ENCODE results near the gene CHD6. TPM values are rescaled to one million over a fixed set of nuclear protein-coding genes. Genes with fewer than 3 reads are reported as not detected.

CHD6 gene
- total and polyA plus RNA-seq, 4 donors: 3.3 to 23.4 (median 18.2) TPM

DNA sequence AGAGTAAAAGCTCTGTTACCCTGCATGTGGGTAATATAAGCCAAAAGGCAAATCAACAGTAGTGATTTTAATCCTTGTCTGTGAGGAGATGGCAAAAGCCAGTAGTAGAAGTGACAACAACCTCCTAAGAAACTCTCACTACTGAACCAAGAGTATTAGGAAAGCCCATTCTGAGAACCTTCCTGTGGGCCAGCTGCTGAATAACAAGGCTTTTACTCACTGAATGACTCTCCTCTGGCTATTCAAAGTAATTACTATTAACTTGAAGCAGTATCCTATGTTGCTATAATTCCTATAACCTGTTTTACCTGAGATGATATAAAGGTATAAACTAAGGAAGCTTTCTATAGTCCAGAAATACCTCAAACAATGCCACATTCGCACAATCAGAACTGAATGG, 55.1 kb downstream of the CHD6 start:
- H3K4me3 ChIP-seq (ENCODE audit: low read depth in 1 of 3, low read length in 3 of 3): no peak overlapping the region
- TF ChIP-seq TAF1 (conservative IDR thresholded peaks at IDR 0.05) (no peak), YY1 (IDR thresholded peaks at IDR 0.05) (no peak), HNF4G (IDR thresholded peaks at IDR 0.05) (no peak), HNF4A (conservative IDR thresholded peaks at IDR 0.05) (no peak), FOXA1 (IDR thresholded peaks at IDR 0.05) (no peak), SP1 (IDR thresholded peaks at IDR 0.05) (no peak), NR2F2 (IDR thresholded peaks at IDR 0.05) (no peak), RAD21 (IDR thresholded peaks at IDR 0.05) (no peak), EGR1 (IDR thresholded peaks at IDR 0.05; ENCODE audit: low read depth in 2 of 2) (no peak)
- TF ChIP-seq, protein P1, sequence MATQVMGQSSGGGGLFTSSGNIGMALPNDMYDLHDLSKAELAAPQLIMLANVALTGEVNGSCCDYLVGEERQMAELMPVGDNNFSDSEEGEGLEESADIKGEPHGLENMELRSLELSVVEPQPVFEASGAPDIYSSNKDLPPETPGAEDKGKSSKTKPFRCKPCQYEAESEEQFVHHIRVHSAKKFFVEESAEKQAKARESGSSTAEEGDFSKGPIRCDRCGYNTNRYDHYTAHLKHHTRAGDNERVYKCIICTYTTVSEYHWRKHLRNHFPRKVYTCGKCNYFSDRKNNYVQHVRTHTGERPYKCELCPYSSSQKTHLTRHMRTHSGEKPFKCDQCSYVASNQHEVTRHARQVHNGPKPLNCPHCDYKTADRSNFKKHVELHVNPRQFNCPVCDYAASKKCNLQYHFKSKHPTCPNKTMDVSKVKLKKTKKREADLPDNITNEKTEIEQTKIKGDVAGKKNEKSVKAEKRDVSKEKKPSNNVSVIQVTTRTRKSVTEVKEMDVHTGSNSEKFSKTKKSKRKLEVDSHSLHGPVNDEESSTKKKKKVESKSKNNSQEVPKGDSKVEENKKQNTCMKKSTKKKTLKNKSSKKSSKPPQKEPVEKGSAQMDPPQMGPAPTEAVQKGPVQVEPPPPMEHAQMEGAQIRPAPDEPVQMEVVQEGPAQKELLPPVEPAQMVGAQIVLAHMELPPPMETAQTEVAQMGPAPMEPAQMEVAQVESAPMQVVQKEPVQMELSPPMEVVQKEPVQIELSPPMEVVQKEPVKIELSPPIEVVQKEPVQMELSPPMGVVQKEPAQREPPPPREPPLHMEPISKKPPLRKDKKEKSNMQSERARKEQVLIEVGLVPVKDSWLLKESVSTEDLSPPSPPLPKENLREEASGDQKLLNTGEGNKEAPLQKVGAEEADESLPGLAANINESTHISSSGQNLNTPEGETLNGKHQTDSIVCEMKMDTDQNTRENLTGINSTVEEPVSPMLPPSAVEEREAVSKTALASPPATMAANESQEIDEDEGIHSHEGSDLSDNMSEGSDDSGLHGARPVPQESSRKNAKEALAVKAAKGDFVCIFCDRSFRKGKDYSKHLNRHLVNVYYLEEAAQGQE (IDR thresholded peaks at IDR 0.05): no peak
- 93% methylated on average over 1 of the region's 1 CpG for WGBS
- no peak for DNase-seq (ENCODE audit: low spot score)
- peaks cover 0 to 6% (median under 1%) of the 10 kb centered on the region in 4 donors for H3K4me1 ChIP-seq (ENCODE audit: control insufficient read depth in 4 of 4, insufficient read depth in 4 of 4, low read length in 3 of 4)
- H3K36me3 ChIP-seq (ENCODE audit: control insufficient read depth in 4 of 4, insufficient read depth in 3 of 4, low read depth in 1 of 4, low read length in 3 of 4): no peaks in the 10 kb centered on the region
- H3K27ac ChIP-seq (ENCODE audit: low read depth in 1 of 2, low read length in 2 of 2): no peak overlapping the region
- no peak overlapping the region for H3K9ac ChIP-seq (ENCODE audit: low read depth in 1 of 2, low read length in 2 of 2)
- no peaks in the 10 kb centered on the region for H3K27me3 ChIP-seq (ENCODE audit: control insufficient read depth in 4 of 4, insufficient read depth in 4 of 4, low read length in 3 of 4)
- no peaks in the 10 kb centered on the region for H3K9me3 ChIP-seq (ENCODE audit: control insufficient read depth in 4 of 4, low read length in 3 of 4)

DNA sequence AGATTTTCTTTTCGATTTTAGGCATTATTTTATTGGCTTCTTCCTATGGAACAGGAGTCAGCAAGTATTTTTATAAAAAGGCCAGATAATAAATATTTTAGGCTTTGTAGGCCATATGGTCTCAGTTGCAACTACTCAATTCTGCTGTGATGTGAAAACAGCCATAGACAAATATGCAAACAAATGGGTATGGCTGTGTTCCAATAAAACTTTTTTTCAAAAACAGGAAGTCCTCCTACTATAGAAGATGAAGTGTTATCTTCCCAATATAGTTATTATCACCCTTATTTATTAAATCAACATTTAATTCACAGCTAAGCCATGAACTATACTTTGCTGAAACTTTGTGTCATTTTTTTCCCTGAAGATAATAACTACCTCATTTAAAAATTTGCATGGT, 57.2 kb downstream of the CHD6 start:
- TF ChIP-seq EGR1 (IDR thresholded peaks at IDR 0.05; ENCODE audit: low read depth in 2 of 2): no peak
- TF ChIP-seq YY1 (IDR thresholded peaks at IDR 0.05): no peak
- no peak for TF ChIP-seq RAD21 (IDR thresholded peaks at IDR 0.05)
- TF ChIP-seq, protein P2, sequence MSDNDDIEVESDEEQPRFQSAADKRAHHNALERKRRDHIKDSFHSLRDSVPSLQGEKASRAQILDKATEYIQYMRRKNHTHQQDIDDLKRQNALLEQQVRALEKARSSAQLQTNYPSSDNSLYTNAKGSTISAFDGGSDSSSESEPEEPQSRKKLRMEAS (IDR thresholded peaks at IDR 0.05): no peak
- TF ChIP-seq, protein P3, sequence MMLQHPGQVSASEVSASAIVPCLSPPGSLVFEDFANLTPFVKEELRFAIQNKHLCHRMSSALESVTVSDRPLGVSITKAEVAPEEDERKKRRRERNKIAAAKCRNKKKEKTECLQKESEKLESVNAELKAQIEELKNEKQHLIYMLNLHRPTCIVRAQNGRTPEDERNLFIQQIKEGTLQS (IDR thresholded peaks at IDR 0.05): no peak
- TF ChIP-seq FOXA1 (IDR thresholded peaks at IDR 0.05): no peak
- TF ChIP-seq, protein P1 (IDR thresholded peaks at IDR 0.05): no peak
- TF ChIP-seq NR2F2 (IDR thresholded peaks at IDR 0.05): no peak
- TF ChIP-seq SP1 (IDR thresholded peaks at IDR 0.05): no peak
- TF ChIP-seq JUND (IDR thresholded peaks at IDR 0.05): no peak
- TF ChIP-seq, protein P4, sequence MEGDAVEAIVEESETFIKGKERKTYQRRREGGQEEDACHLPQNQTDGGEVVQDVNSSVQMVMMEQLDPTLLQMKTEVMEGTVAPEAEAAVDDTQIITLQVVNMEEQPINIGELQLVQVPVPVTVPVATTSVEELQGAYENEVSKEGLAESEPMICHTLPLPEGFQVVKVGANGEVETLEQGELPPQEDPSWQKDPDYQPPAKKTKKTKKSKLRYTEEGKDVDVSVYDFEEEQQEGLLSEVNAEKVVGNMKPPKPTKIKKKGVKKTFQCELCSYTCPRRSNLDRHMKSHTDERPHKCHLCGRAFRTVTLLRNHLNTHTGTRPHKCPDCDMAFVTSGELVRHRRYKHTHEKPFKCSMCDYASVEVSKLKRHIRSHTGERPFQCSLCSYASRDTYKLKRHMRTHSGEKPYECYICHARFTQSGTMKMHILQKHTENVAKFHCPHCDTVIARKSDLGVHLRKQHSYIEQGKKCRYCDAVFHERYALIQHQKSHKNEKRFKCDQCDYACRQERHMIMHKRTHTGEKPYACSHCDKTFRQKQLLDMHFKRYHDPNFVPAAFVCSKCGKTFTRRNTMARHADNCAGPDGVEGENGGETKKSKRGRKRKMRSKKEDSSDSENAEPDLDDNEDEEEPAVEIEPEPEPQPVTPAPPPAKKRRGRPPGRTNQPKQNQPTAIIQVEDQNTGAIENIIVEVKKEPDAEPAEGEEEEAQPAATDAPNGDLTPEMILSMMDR (IDR thresholded peaks at IDR 0.05; ENCODE audit: low read depth, low read length, missing input control): no peak
- TF ChIP-seq, protein P5, sequence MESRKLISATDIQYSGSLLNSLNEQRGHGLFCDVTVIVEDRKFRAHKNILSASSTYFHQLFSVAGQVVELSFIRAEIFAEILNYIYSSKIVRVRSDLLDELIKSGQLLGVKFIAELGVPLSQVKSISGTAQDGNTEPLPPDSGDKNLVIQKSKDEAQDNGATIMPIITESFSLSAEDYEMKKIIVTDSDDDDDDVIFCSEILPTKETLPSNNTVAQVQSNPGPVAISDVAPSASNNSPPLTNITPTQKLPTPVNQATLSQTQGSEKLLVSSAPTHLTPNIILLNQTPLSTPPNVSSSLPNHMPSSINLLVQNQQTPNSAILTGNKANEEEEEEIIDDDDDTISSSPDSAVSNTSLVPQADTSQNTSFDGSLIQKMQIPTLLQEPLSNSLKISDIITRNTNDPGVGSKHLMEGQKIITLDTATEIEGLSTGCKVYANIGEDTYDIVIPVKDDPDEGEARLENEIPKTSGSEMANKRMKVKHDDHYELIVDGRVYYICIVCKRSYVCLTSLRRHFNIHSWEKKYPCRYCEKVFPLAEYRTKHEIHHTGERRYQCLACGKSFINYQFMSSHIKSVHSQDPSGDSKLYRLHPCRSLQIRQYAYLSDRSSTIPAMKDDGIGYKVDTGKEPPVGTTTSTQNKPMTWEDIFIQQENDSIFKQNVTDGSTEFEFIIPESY (IDR thresholded peaks at IDR 0.05): no peak
- no peak for TF ChIP-seq HNF4A (conservative IDR thresholded peaks at IDR 0.05)
- TF ChIP-seq GABPA (IDR thresholded peaks at IDR 0.05 in 1 of 2, conservative IDR thresholded peaks at IDR 0.05 in 1 of 2): no peak
- TF ChIP-seq HNF4G (IDR thresholded peaks at IDR 0.05): no peak
- no peak for TF ChIP-seq FOXA2 (IDR thresholded peaks at IDR 0.05)
- no peak for TF ChIP-seq TAF1 (conservative IDR thresholded peaks at IDR 0.05)
- no peak for TF ChIP-seq RXRA (IDR thresholded peaks at IDR 0.05)
- Histone ChIP-seq H3K27me3 (ENCODE audit: control insufficient read depth in 4 of 4, insufficient read depth in 4 of 4, low read length in 3 of 4) (no peaks in the 10 kb centered on the region), H3K4me1 (ENCODE audit: control insufficient read depth in 4 of 4, insufficient read depth in 4 of 4, low read length in 3 of 4) (peaks cover 0 to 10% (median under 1%) of the 10 kb centered on the region in 4 donors), H3K4me3 (ENCODE audit: low read depth in 1 of 3, low read length in 3 of 3) (no peak overlapping the region), H3K9me3 (ENCODE audit: control insufficient read depth in 4 of 4, low read length in 3 of 4) (no peaks in the 10 kb centered on the region), H3K36me3 (ENCODE audit: control insufficient read depth in 4 of 4, insufficient read depth in 3 of 4, low read depth in 1 of 4, low read length in 3 of 4) (no peaks in the 10 kb centered on the region), H3K9ac (ENCODE audit: low read depth in 1 of 2, low read length in 2 of 2) (no peak overlapping the region), H3K27ac (ENCODE audit: low read depth in 1 of 2, low read length in 2 of 2) (no peak overlapping the region)
- 90% methylated on average over 1 of the region's 1 CpG for WGBS
- no peak for DNase-seq (ENCODE audit: low spot score)

Measured in liver (tissue), 9 donors.